WTC11 (cell line): Measurements from ENCODE around the gene SLC27A5. TPM values are rescaled to one million over a fixed set of nuclear protein-coding genes. Genes with fewer than 3 reads are reported as not detected.

Source experiments
- ATAC-seq: fragments of 200-7000 bp; cut with Tn5 transposase; 2 replicates; pipeline ENCODE4 v1.10.0; 2021; ENCODE audit warnings: mild to moderate bottlenecking, moderate library complexity
- CTCF ChIA-PET: fragments of 300-600 bp; sonication (Branson Sonifier 250); formaldehyde crosslinking; loops from one replicate; lab custom pipeline; 2021; ENCODE audit warnings: antibody characterized with exemption; lab: Charles Lee
- POLR2A ChIA-PET: fragments of 350-600 bp; sonication (Branson Sonifier 250); formaldehyde crosslinking; loops from one replicate; lab custom pipeline; 2021; ENCODE audit warnings: antibody characterized with exemption; lab: Charles Lee
- DNase-seq: peaks from one replicate; pipeline ENCODE4 v3.0.0; 2021; ENCODE audit warnings: low spot score
- H3K27ac Mint-ChIP-seq: 2 replicates; pipeline ENCODE4 v1.8.0; 2021; ENCODE audit warnings: mixed read lengths
- H3K27me3 Mint-ChIP-seq: 2 replicates; pipeline ENCODE4 v1.8.0; 2021; ENCODE audit warnings: low read depth, mild to moderate bottlenecking, moderate library complexity, mixed read lengths
- H3K36me3 Mint-ChIP-seq: 2 replicates; pipeline ENCODE4 v1.8.0; 2021; ENCODE audit warnings: mixed read lengths
- H3K4me1 Mint-ChIP-seq: 2 replicates; pipeline ENCODE4 v1.8.0; 2022; ENCODE audit warnings: mixed read lengths
- H3K4me3 Mint-ChIP-seq: 2 replicates; pipeline ENCODE4 v1.8.0; 2021; ENCODE audit warnings: mild to moderate bottlenecking, moderate library complexity, mixed read lengths
- H3K9me3 Mint-ChIP-seq: 2 replicates; pipeline ENCODE4 v1.8.0; 2021; ENCODE audit warnings: mixed read lengths
- ATF6 ChIP-seq: sonication (generic); formaldehyde crosslinking; IDR thresholded peaks from 2 replicates; pipeline ENCODE4 v1.8.1; 2023; ENCODE audit warnings: mild to moderate bottlenecking, missing genetic modification reagents
- CREM ChIP-seq: sonication (generic); formaldehyde crosslinking; IDR thresholded peaks from 2 replicates; pipeline ENCODE4 v1.8.1; 2022; ENCODE audit warnings: mild to moderate bottlenecking, missing genetic modification reagents, moderate library complexity
- CTCF ChIP-seq: fragments of 200-600 bp; IDR thresholded peaks from 2 replicates; pipeline ENCODE4 v1.8.0; 2022; ENCODE audit warnings: antibody characterized with exemption
- ESRRA ChIP-seq: sonication (generic); formaldehyde crosslinking; IDR thresholded peaks from 2 replicates; pipeline ENCODE4 v1.8.1; 2022; ENCODE audit warnings: mild to moderate bottlenecking, missing genetic modification reagents, borderline replicate concordance
- ETV6 ChIP-seq: sonication (generic); formaldehyde crosslinking; IDR thresholded peaks from 2 replicates; pipeline ENCODE4 v1.8.1; 2022; ENCODE audit warnings: mild to moderate bottlenecking, missing genetic modification reagents
- FOXK1 ChIP-seq: sonication (generic); formaldehyde crosslinking; IDR thresholded peaks from 2 replicates; pipeline ENCODE4 v1.8.0; 2022; ENCODE audit warnings: mild to moderate bottlenecking, moderate library complexity, missing genetic modification reagents
- FOXP4 ChIP-seq: sonication (generic); formaldehyde crosslinking; IDR thresholded peaks from 2 replicates; pipeline ENCODE4 v1.8.0; 2022; ENCODE audit warnings: mild to moderate bottlenecking, missing genetic modification reagents
- GABPB1 ChIP-seq: sonication (generic); formaldehyde crosslinking; IDR thresholded peaks from 2 replicates; pipeline ENCODE4 v1.8.1; 2023; ENCODE audit warnings: mild to moderate bottlenecking, missing genetic modification reagents
- MAX ChIP-seq: sonication (generic); formaldehyde crosslinking; IDR thresholded peaks from 2 replicates; pipeline ENCODE4 v1.8.0; 2022; ENCODE audit warnings: mild to moderate bottlenecking, missing genetic modification reagents
- NFYB ChIP-seq: sonication (generic); formaldehyde crosslinking; conservative IDR thresholded peaks from 2 replicates; pipeline ENCODE4 v1.8.0; 2022; ENCODE audit warnings: low read depth, missing genetic modification reagents
- SP1 ChIP-seq: sonication (generic); formaldehyde crosslinking; conservative IDR thresholded peaks from 2 replicates; pipeline ENCODE4 v1.8.1; 2022; ENCODE audit warnings: missing genetic modification reagents
- TEAD1 ChIP-seq: sonication (generic); formaldehyde crosslinking; IDR thresholded peaks from 2 replicates; pipeline ENCODE4 v1.8.0; 2022; ENCODE audit warnings: mild to moderate bottlenecking, missing genetic modification reagents
- TEAD4 ChIP-seq: sonication (generic); formaldehyde crosslinking; IDR thresholded peaks from 2 replicates; pipeline ENCODE4 v1.8.0; 2022; ENCODE audit warnings: mild to moderate bottlenecking, missing genetic modification reagents
- TP53 ChIP-seq: sonication (generic); formaldehyde crosslinking; IDR thresholded peaks from 2 replicates; pipeline ENCODE4 v1.8.1; 2023; ENCODE audit warnings: mild to moderate bottlenecking, missing genetic modification reagents
- total RNA-seq: library from RNA; stranded (reverse); gene quantifications from 3 replicates; pipeline ENCODE4 v1.2.3, GENCODE V29; 2021
- TF ChIP-seq, protein P1 (sequence below): sonication (generic); formaldehyde crosslinking; IDR thresholded peaks from 2 replicates; pipeline ENCODE4 v1.8.0; 2023; ENCODE audit warnings: missing genetic modification reagents, mild to moderate bottlenecking, borderline replicate concordance
- TF ChIP-seq, protein P2 (sequence below): sonication (generic); formaldehyde crosslinking; IDR thresholded peaks from 2 replicates; pipeline ENCODE4 v1.8.0; 2022; ENCODE audit warnings: mild to moderate bottlenecking, missing genetic modification reagents
- TF ChIP-seq, protein P3 (sequence below): sonication (generic); formaldehyde crosslinking; IDR thresholded peaks from 2 replicates; pipeline ENCODE4 v1.8.1; 2022; ENCODE audit warnings: mild to moderate bottlenecking, moderate library complexity, missing genetic modification reagents
- TF ChIP-seq, protein P4 (sequence below): sonication (generic); formaldehyde crosslinking; IDR thresholded peaks from 2 replicates; pipeline ENCODE4 v1.8.1; 2022; ENCODE audit warnings: mild to moderate bottlenecking, missing genetic modification reagents, moderate library complexity, borderline replicate concordance
- TF ChIP-seq, protein P5 (sequence below): sonication (generic); formaldehyde crosslinking; IDR thresholded peaks from 2 replicates; pipeline ENCODE4 v1.8.1; 2023; ENCODE audit warnings: mild to moderate bottlenecking, missing genetic modification reagents, moderate library complexity

The SLC27A5 gene
- total RNA-seq, 1 experiment from 2014 or later, result 21.9 TPM

DNA sequence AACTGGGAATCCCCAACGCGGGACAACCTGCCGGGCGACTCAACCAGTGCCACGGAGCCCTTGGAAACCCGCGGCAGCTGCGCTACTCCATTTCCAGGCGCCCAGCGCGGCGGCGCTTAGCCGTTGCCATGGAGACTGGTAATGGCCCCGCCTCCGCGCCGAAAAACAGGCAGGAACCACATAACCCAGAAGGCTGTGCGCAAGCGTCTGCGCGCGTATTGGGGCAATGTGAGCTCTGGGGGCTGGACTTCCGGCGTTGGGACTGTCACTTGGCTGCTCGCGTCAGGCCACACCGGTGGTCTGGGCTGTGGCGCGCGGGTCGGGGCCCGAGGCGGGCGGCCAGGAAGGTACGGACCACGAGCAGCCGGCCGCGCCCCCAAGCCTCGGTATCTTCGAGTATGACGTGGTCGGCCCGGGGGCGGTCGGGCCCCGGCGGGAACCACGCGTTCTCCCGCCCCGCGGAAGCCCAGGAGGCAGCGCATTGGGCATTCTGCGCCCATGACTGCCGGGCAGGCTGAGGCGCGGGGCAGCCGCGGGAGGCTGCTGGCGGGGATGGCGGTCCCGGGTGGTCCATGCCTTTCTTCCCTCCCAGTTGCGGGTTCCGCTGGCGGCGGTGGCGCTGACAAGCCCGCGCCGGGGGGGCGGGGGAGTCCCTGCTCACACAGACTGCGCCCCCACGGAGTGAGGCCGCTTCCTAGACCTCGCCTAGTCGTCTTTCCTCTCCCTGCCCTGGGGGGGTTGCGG, 60.3 kb downstream of the SLC27A5 start, which contains the start of gene ZNF324B:
Gene ZNF324B, plus strand, starts transcription at position 265 of the 744 bp plus-strand sequence. CDS start 2,080 bp downstream, outside the sequence.
- DNase-seq (peak; percentile 96), ATAC-seq (peak; percentile 98)
- peak within 1 kb of the TSS; percentile 63 for H3K4me3 Mint-ChIP-seq
- CTCF ChIA-PET, result interaction anchor here (0.5 to 1.4 kb wide), 7 partner anchors 12 to 268 kb away, joined by 3 to 7 read pairs (median 4); partner anchors contain the start of genes ZBTB45, ZNF132, ZNF497 and ZNF584
- H3K9me3 Mint-ChIP-seq, result peaks cover 35% of the 10 kb centered on the region
- peaks cover 64% of the 10 kb centered on the region for H3K27me3 Mint-ChIP-seq
- H3K27ac Mint-ChIP-seq, result no peak within 1 kb of the TSS
- POLR2A ChIA-PET, result interaction anchor here (1.1 to 1.4 kb wide), 4 partner anchors 9 to 92 kb away, joined by 3 to 7 read pairs (median 4); partner anchors contain the start of genes TRIM28, ZNF497 and ZNF584
- peaks cover 7% of the 10 kb centered on the region for H3K4me1 Mint-ChIP-seq
- peak; percentile 60 for TF ChIP-seq SP1
- TF ChIP-seq CTCF, result no peak
- no peak for TF ChIP-seq TEAD4
- TF ChIP-seq TP53, result no peak
- peak; percentile 85 for TF ChIP-seq NFYB
- TF ChIP-seq ESRRA (CRISPR knock-in tag), result peak; percentile 41; the same call in 1 of the 2 replicates
- TF ChIP-seq FOXP4, result no peak
- TF ChIP-seq, protein P1, sequence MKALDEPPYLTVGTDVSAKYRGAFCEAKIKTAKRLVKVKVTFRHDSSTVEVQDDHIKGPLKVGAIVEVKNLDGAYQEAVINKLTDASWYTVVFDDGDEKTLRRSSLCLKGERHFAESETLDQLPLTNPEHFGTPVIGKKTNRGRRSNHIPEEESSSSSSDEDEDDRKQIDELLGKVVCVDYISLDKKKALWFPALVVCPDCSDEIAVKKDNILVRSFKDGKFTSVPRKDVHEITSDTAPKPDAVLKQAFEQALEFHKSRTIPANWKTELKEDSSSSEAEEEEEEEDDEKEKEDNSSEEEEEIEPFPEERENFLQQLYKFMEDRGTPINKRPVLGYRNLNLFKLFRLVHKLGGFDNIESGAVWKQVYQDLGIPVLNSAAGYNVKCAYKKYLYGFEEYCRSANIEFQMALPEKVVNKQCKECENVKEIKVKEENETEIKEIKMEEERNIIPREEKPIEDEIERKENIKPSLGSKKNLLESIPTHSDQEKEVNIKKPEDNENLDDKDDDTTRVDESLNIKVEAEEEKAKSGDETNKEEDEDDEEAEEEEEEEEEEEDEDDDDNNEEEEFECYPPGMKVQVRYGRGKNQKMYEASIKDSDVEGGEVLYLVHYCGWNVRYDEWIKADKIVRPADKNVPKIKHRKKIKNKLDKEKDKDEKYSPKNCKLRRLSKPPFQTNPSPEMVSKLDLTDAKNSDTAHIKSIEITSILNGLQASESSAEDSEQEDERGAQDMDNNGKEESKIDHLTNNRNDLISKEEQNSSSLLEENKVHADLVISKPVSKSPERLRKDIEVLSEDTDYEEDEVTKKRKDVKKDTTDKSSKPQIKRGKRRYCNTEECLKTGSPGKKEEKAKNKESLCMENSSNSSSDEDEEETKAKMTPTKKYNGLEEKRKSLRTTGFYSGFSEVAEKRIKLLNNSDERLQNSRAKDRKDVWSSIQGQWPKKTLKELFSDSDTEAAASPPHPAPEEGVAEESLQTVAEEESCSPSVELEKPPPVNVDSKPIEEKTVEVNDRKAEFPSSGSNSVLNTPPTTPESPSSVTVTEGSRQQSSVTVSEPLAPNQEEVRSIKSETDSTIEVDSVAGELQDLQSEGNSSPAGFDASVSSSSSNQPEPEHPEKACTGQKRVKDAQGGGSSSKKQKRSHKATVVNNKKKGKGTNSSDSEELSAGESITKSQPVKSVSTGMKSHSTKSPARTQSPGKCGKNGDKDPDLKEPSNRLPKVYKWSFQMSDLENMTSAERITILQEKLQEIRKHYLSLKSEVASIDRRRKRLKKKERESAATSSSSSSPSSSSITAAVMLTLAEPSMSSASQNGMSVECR (CRISPR knock-in tag), result peak; percentile 94; the same call in 1 of the 2 replicates
- TF ChIP-seq, protein P2, sequence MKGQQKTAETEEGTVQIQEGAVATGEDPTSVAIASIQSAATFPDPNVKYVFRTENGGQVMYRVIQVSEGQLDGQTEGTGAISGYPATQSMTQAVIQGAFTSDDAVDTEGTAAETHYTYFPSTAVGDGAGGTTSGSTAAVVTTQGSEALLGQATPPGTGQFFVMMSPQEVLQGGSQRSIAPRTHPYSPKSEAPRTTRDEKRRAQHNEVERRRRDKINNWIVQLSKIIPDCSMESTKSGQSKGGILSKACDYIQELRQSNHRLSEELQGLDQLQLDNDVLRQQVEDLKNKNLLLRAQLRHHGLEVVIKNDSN (CRISPR knock-in tag), result 0 out of 2 replicates have a peak, but pooled peaks have one; percentile 59
- TF ChIP-seq, protein P3, sequence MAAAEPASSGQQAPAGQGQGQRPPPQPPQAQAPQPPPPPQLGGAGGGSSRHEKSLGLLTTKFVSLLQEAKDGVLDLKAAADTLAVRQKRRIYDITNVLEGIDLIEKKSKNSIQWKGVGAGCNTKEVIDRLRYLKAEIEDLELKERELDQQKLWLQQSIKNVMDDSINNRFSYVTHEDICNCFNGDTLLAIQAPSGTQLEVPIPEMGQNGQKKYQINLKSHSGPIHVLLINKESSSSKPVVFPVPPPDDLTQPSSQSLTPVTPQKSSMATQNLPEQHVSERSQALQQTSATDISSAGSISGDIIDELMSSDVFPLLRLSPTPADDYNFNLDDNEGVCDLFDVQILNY, result peak; percentile 40; the same call in 1 of the 2 replicates
- peak; percentile 80 for TF ChIP-seq MAX (CRISPR knock-in tag)
- TF ChIP-seq ETV6 (CRISPR knock-in tag), result 0 out of 2 replicates have a peak, but pooled peaks have one; percentile 47
- 0 out of 2 replicates have a peak, but pooled peaks have one; percentile 41 for TF ChIP-seq ATF6 (CRISPR knock-in tag)
- peak; percentile 85 for TF ChIP-seq GABPB1 (CRISPR knock-in tag)
- TF ChIP-seq TEAD1 (CRISPR knock-in tag), result peak; percentile 56; the same call in 1 of the 2 replicates
- TF ChIP-seq CREM, result 0 out of 2 replicates have a peak, but pooled peaks have one; percentile 70
- TF ChIP-seq, protein P4, sequence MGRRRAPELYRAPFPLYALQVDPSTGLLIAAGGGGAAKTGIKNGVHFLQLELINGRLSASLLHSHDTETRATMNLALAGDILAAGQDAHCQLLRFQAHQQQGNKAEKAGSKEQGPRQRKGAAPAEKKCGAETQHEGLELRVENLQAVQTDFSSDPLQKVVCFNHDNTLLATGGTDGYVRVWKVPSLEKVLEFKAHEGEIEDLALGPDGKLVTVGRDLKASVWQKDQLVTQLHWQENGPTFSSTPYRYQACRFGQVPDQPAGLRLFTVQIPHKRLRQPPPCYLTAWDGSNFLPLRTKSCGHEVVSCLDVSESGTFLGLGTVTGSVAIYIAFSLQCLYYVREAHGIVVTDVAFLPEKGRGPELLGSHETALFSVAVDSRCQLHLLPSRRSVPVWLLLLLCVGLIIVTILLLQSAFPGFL (CRISPR knock-in tag), result no peak
- TF ChIP-seq FOXK1, result peak; percentile 18; the same call in 1 of the 2 replicates
- TF ChIP-seq, protein P5, sequence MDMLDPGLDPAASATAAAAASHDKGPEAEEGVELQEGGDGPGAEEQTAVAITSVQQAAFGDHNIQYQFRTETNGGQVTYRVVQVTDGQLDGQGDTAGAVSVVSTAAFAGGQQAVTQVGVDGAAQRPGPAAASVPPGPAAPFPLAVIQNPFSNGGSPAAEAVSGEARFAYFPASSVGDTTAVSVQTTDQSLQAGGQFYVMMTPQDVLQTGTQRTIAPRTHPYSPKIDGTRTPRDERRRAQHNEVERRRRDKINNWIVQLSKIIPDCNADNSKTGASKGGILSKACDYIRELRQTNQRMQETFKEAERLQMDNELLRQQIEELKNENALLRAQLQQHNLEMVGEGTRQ (CRISPR knock-in tag), result peak; percentile 46
- TF ChIP-seq, all 79 proteins: peak for 14
- peaks cover 22% of the 10 kb centered on the region for H3K36me3 Mint-ChIP-seq
